ENCODE results near the gene CDADC1.

DNA sequence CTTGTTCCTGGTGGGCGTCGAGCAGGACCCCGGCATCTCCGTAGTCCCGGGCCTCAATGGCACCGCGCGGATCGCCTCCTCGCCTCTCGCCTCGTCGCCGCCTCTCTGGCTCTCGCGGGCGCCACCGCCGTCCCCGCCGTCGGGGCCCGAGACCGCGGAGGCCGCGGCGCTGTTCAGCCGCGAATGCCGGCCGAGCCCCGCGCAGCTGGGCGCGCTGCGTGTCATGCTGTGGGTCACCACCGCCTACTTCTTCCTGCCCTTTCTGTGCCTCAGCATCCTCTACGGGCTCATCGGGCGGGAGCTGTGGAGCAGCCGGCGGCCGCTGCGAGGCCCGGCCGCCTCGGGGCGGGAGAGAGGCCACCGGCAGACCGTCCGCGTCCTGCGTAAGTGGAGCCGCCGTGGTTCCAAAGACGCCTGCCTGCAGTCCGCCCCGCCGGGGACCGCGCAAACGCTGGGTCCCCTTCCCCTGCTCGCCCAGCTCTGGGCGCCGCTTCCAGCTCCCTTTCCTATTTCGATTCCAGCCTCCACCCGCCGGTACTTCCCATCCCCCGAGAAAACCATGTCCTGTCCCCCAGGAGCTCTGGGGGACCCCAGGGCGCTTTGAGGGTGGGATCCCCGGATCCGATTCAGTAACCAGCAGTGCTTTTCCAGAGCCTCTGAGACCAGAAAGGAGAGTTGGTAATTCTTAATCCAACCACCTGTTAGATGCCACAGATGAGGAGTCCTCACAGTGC, 26.7 kb upstream of the CDADC1 start:
- TF ChIP-seq EZH2phosphoT487 (IDR thresholded peaks at IDR 0.05; ENCODE audit: insufficient read depth, low read depth) (0 out of 2 replicates have a peak, but pooled peaks have one; percentile 45), EZH2 (IDR thresholded peaks at IDR 0.05; ENCODE audit: insufficient read depth, poor library complexity, severe bottlenecking) (peak; percentile 66)

Data from GM23248 (cell line).